SK-MEL-5 (cell line): ENCODE measurements around the gene TMEM272. TPM values are rescaled to one million over a fixed set of nuclear protein-coding genes. Genes with fewer than 3 reads are reported as not detected.

Experiments used
- DNase-seq: peaks from one replicate; pipeline ENCODE4 v3.0.0-alpha.2; 2016; ENCODE audit warnings: low read depth, low spot score
- in situ Hi-C: cut with HindIII; loops from 2 replicates; pipeline ENCODE4 v1.10.0; 2016; ENCODE audit warnings: low sequenced_read_pairs, high pct_unique_total_duplicates, low pct_unique_long_range_greater_than_20kb
- total RNA-seq: library from RNA; depleted of rRNA; stranded (reverse); fragments of >200 nt; shearing (Covaris generic); gene quantifications from 2 replicates; pipeline ENCODE4 v1.2.3, GENCODE V29; 2014

Gene TMEM272
- total RNA-seq, 1 experiment from 2014 or later = 1.2 TPM

- in situ Hi-C loops = no loop called here
Observed at GRCh38 chr13:51799261-51799660, 45.7 kb downstream of the TMEM272 start.

GRCh38 chr13:51797664-51798488, 47.1 kb downstream of the TMEM272 start:
- in situ Hi-C loops = no loop called here
- DNase-seq = peak; percentile 57

More at GRCh38 chr13:51799261-51799660, 45.7 kb downstream of the TMEM272 start:
- DNase-seq = no peak

GRCh38 chr13:51796546-51796945, 48.4 kb downstream of the TMEM272 start:
- DNase-seq = no peak
- in situ Hi-C loops = no loop called here

GRCh38 chr13:51795419-51795818, 49.6 kb downstream of the TMEM272 start:
- DNase-seq = no peak
- in situ Hi-C loops = no loop called here

GRCh38 chr13:51794964-51795363, 50.0 kb downstream of the TMEM272 start:
- in situ Hi-C loops = no loop called here
- DNase-seq = no peak

- no peak for DNase-seq
- in situ Hi-C loops = no loop called here
Observed at GRCh38 chr13:51793570-51794271, 51.3 kb downstream of the TMEM272 start.

GRCh38 chr13:51786425-51787265, 58.3 kb downstream of the TMEM272 start:
- in situ Hi-C loops = no loop called here
- no peak for DNase-seq

- in situ Hi-C loops = no loop called here
Observed at GRCh38 chr13:51785712-51786424, 59.1 kb downstream of the TMEM272 start.

GRCh38 chr13:51784097-51784496, 60.9 kb downstream of the TMEM272 start:
- in situ Hi-C loops = no loop called here
- DNase-seq = no peak

More at GRCh38 chr13:51785712-51786424, 59.1 kb downstream of the TMEM272 start:
- DNase-seq = no peak

- in situ Hi-C loops = no loop called here
- no peak for DNase-seq
Observed at GRCh38 chr13:51783428-51784094, 61.4 kb downstream of the TMEM272 start.

- in situ Hi-C loops = no loop called here
- no peak for DNase-seq
Observed at GRCh38 chr13:51782026-51782710, 62.8 kb downstream of the TMEM272 start.

- peak; percentile 44 for DNase-seq
- in situ Hi-C loops = no loop called here
Observed at GRCh38 chr13:51781246-51782022, 63.5 kb downstream of the TMEM272 start.

GRCh38 chr13:51780099-51780498, 64.9 kb downstream of the TMEM272 start:
- in situ Hi-C loops = no loop called here
- DNase-seq = peak; percentile 15

- in situ Hi-C loops = no loop called here
Observed at GRCh38 chr13:51778392-51778791, 66.6 kb downstream of the TMEM272 start.

GRCh38 chr13:51777921-51778320, 67.1 kb downstream of the TMEM272 start:
- in situ Hi-C loops = no loop called here
- no peak for DNase-seq

More at GRCh38 chr13:51778392-51778791, 66.6 kb downstream of the TMEM272 start:
- DNase-seq = no peak

GRCh38 chr13:51776179-51776578, 68.8 kb downstream of the TMEM272 start:
- in situ Hi-C loops = no loop called here
- DNase-seq = no peak
